NCI-H82 (cell line): ENCODE data around the gene GABRP.

Experiments used
- DNase-seq: peaks from one replicate; lab custom pipeline; 2025; lab: John Stamatoyannopoulos, UW

Gene GABRP

DNA sequence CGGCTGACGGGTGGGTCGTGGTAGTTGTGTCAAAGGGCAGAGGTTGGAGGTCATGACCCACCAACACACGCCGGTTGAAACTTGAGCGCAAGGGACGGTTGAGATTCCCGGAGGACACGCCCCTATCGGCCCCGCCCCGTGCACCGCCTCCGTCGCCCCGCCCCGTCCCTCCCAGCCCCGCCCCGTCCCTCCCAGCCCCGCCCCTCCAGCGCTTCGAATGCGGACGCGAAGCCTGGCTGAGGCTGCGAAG lies 78.1 kb downstream of the GABRP start:
- no peak for DNase-seq

DNA sequence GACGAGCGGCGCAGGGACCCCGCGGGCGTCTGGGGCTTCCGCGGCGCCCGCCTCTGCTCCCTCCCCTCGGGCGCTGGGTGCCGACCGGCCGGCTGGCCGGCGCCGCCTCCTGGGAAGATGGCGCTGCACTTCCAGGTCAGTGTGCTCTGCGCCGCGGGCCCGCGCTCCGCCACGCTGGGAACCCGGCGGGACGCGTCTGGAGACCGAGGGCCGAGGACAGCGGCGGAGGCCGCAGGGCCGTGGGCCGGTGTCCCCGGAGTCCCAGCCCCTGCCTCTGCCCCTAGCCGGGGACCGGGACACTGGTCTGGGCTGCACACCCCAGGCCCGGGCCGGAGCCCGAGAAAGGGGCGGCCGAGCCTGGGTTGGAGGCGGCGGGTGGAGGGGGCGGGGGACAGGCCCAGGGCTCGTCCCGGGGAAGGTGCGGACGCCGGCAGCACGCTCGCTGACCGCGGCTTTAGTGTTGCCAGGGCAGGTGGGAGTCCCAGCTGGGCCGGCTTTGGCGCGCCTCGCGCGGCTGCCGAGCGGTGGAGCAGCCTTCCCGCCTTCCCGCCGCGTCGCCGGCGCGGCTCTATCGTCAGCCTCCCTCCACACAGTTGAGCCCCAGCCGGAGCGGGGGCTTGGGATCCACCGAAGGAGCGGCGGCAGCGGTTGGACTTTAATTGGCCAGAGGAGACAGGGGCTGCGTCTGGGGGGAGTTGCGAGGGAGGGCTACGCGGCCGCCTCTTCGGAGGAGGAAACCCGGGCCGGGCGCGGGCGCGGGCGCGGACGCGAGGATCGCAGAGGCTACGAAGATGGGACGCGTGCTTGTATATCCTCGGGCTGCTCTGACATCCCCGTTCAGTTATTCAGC lies 78.6 kb downstream of the GABRP start, which contains the start of gene RANBP17:
Gene RANBP17 (plus strand): TSS at position 102 of the 850 bp plus-strand sequence.
- peak; percentile 1 for DNase-seq

DNA sequence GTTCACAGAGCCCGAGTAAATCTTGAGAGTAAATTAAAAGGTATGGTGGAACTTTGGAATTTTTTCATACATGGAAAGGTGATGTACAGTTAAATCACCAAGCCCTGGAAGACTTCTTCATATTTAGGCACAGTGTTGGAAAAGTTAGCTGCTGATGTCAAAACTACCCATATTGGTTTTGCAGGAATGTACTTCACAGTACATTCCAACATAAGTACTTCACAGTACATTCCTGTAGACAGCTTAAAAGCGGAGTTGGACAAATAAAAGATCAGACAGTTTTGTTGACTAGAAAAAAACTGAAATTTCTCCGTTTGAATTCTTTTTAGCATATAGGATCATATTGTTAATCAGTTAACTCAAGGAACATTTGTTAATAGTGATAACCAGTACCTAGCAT lies 80.1 kb downstream of the GABRP start:
- DNase-seq: no peak
